ENCODE results near the gene GOLM1.

The GOLM1 gene

DNA sequence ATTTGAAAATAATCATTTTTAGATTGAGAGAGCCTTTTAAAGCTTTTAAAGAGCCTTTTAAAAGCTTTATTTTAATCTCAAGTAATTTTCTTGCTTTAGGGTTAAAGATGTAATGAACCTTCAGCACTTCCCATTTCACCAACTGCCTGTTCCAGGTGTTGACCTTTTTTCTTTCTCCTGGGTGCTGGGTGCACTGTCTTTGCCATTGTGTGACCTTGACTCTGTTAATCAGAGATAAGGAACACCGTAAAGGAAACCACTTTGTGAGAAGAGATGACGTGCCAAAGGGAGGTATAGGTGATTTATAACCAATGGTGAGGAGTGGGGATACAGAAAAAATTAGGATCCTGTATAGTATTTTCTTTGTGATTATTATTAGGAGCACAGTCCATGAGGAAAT is 90.2 kb downstream of the GOLM1 start:
- H3K4me3 ChIP-seq (ENCODE audit: low read depth, low read length) = no peak overlapping the region
- TF ChIP-seq, protein P1, sequence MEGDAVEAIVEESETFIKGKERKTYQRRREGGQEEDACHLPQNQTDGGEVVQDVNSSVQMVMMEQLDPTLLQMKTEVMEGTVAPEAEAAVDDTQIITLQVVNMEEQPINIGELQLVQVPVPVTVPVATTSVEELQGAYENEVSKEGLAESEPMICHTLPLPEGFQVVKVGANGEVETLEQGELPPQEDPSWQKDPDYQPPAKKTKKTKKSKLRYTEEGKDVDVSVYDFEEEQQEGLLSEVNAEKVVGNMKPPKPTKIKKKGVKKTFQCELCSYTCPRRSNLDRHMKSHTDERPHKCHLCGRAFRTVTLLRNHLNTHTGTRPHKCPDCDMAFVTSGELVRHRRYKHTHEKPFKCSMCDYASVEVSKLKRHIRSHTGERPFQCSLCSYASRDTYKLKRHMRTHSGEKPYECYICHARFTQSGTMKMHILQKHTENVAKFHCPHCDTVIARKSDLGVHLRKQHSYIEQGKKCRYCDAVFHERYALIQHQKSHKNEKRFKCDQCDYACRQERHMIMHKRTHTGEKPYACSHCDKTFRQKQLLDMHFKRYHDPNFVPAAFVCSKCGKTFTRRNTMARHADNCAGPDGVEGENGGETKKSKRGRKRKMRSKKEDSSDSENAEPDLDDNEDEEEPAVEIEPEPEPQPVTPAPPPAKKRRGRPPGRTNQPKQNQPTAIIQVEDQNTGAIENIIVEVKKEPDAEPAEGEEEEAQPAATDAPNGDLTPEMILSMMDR (IDR thresholded peaks at IDR 0.05; ENCODE audit: low read depth, low read length) = no peak

DNA sequence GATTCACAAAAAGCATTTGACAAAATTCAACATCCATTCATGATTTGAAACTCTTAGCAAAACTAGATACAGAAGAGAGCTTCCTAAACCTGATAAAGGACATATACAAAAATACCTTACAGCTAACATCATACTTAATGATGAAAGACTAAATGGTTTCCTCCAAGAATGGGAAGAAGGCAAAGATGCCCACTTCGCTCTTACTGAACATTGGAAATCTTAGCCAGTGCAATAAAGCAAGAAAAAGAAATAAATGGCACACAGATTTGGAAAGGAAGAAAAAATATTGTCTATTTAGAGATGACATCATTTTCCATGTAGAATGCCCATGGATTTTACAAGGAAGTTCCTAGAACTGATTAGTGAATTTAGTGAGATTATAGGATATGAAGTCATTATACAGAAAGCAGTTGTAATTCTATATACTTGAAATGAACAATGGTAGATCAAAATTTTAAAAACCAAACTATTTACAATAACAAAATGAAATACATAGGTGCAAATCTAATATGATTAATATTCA is 94.0 kb downstream of the GOLM1 start:
- no peak overlapping the region for H3K4me3 ChIP-seq (ENCODE audit: low read depth, low read length)
- TF ChIP-seq, protein P1 (IDR thresholded peaks at IDR 0.05; ENCODE audit: low read depth, low read length) = no peak

DNA sequence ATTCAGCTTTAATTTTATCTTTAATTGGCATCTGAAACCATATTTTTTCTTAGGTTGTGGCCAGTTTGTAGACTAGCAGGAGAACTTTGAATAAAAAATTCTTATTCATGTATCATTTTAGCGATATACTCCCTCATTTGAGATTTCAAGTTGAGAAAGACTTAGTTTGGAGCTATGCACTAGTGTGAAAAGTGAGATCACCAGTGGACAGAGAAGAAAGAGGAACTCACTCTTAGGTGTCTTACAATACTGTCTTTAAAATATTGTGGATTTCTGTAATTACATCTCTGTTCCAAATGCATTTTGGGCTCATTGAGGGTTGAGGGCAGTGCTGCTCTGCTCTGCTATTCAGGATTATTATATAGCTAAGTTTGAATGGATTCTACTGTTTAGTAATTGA is 103.8 kb downstream of the GOLM1 start:
- H3K4me3 ChIP-seq (ENCODE audit: low read depth, low read length) = no peak overlapping the region
- TF ChIP-seq, protein P1 (IDR thresholded peaks at IDR 0.05; ENCODE audit: low read depth, low read length) = no peak

DNA sequence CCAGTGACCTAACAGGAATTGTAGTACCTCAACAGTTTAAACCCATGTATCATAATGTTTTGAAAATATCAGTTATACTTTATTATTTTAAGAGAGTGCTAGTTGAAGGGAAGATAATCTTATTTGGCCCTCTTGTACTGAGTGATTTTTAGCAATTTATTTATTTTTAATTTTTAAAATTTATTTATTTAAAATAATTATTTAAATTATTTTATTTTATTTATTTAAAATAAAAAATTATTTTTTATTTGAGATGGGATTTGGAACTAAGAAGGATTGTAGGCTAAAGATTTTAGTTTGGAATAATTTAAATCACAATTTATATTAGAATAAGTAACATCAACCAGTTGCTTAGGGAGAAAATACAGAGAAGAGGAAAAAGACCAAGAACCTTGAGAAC is 104.3 kb downstream of the GOLM1 start:
- H3K4me3 ChIP-seq (ENCODE audit: low read depth, low read length) = no peak overlapping the region
- TF ChIP-seq, protein P1 (IDR thresholded peaks at IDR 0.05; ENCODE audit: low read depth, low read length) = no peak

DNA sequence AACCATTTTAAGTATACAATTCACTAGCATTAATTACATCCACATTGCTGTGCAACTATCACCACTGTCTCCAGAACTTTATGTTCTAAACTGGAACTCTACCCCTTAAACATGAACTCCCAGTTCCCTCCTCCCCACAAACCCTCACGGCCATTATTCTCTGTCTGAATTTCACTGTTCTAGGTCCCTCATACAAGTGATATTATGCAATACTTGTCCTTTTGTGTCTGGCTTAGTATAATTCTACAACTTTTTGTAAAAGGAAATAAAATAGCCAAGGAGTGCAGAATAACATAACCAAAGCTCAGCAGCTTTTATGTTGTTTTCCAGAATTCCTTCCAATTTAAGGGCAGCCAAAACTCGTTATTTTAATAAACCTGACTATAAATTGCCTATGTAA is 105.2 kb downstream of the GOLM1 start:
- TF ChIP-seq, protein P1 (IDR thresholded peaks at IDR 0.05; ENCODE audit: low read depth, low read length) = no peak
- no peak overlapping the region for H3K4me3 ChIP-seq (ENCODE audit: low read depth, low read length)

DNA sequence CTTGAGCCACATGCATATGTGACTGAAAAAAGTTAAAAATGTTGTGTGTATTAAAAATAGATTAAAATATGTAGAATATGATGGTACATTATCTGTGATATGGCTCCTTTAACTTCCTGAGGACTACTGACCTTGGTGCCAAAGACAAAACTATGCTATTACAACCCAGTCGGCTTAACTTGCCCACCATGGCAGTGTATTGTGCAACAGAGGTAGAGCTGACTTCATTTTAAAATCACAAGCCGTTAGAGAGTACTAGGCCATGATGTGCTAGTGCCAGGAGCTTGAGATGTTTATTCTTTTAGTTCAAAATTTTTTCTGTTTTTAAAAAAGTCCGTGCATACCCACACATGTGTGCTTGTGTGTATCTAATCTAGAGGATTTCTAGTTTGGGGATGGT is 112.1 kb downstream of the GOLM1 start:
- TF ChIP-seq, protein P1 (IDR thresholded peaks at IDR 0.05; ENCODE audit: low read depth, low read length) = no peak
- no peak overlapping the region for H3K4me3 ChIP-seq (ENCODE audit: low read depth, low read length)

DNA sequence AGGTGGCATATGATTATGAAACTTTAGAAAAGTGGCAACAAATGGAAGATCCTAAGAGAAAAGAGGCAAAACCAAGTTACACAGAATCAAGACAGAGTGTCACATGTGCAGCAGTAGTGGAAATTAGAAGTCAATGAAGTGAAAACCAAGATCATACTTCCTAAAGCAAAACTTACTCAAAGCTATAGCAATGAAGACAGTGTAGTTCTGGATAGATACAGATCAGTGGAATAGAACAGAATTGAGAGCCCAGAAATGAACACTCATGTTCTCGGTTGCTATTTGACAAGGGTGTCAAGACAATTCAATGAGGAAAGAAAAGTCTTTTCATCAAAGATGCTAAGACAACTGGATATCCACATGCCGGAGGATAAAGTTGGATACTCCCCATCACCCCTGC is 114.9 kb downstream of the GOLM1 start:
- H3K4me3 ChIP-seq (ENCODE audit: low read depth, low read length) = no peak overlapping the region
- TF ChIP-seq, protein P1 (IDR thresholded peaks at IDR 0.05; ENCODE audit: low read depth, low read length) = no peak

Measured in WI38 (cell line).